NOMO-1 treated with dmso at 0.1 percent for 144 hours (cell line): ENCODE data around the gene MAP1LC3B.

Experiments
- DNase-seq: peaks from one replicate; lab custom pipeline; 2025; ENCODE audit not compliant: unreplicated experiment; lab: John Stamatoyannopoulos, UW

Gene MAP1LC3B

DNA sequence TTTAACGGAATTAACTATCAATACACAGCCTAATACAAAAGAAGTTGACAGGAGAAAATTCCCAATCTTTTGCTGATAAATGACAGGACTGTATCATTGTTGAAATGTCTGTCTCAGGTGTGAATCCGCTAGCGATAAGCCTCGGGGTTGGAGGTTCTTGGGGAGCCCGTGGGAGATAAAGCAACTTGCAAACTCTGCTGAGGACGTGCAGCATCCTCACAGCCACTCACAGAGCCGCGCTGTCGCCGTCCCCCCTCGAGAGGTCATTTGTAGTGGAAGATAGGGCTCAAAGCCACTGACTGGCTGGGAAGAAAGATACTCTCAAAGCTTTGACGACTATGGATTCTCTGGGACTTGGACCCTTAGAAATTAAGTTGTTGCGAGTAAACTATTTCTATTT lies 17.0 kb downstream of the MAP1LC3B start:
- no peak for DNase-seq

GRCh38 chr16:87409781-87410180 lies 17.6 kb downstream of the MAP1LC3B start:
- DNase-seq: no peak

DNA sequence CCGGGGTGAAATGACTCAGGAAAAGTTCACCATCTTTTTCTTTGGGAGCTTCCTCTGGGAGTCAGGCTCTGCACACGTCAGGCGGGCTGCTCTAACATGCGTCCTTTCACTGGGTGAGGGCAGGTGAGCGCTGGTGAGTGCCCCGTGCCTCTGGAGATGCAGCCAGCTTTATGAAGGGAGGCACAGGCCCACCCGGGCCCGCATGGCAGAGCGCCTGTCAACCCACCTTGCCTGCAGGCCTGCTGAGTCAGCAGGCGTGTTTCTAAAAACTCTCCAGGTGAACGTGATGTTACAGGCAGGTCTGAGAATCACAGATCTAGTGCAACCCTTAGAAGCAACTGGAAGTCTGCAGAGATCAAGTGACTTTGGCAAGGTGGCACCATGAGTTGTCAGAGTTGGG lies 18.4 kb downstream of the MAP1LC3B start:
- no peak for DNase-seq

DNA sequence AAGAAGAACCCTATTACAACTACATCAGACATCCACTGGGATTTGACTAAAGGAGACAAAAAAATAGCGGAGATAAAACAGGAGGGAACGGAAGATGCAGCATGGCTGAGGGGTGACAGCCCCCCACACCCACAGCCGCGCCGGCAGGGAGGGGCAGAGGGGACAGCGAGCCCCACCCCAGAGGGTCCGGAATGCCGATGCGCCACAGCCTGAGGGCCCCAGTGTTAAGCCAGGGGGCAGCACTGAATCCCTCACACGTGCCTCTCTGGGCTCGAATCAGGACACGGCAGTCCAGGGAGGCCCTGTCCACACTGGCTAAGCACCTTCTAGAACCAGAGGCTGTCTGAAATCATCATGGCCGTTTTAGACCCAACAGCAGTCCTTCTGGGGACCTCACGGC lies 18.8 kb downstream of the MAP1LC3B start:
- DNase-seq: no peak

DNA sequence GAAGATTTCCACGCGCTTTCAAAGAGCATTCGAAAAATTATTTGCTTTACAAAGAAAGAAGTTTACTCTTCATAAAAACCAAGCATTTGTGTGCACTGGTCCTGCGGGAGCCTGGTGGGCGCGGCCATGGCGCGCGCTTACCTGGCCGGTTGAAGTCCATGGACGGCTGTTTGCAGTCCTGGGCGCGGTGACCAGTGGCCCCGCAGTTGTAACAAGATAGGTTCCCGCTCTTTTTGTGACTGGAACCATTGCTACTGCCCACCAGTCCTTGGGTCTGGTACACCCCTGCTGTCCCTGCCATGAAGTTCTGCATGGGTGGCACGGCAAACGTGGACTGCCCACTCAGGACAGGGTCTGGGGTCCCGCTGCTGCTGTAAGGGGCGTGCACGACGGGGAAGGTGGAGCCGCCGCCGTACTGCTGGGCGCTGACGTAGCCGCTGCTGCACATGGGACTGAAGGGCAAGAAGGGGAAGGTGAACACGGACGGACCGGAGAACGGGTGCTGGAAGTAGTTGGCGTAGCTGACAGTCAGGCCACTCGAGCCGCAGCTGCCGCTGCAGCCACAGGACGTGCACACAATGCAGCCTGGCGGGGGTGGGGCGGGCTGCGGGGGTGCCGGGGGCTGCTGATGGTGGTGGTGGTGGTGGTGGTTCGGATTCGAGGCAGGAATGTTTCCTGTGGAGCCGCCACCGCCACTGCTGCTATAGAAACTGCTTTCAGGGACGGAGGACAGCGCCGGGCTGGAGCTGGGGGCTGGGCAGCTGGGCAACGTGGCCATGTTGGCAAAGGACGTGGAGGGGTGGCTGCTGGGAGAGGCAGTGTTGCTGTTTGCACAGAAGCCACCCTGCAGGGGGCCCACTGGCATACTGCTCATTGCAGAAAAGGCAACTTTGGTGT lies 19.5 kb downstream of the MAP1LC3B start:
- DNase-seq: no peak

- no peak for DNase-seq
These were observed 20.3 kb downstream of the MAP1LC3B start for GRCh38 chr16:87412371-87412995.

GRCh38 chr16:87412996-87413421 lies 20.9 kb downstream of the MAP1LC3B start:
- DNase-seq: no peak

GRCh38 chr16:87414251-87414680 lies 22.1 kb downstream of the MAP1LC3B start:
- DNase-seq: no peak

- no peak for DNase-seq
These were observed 23.3 kb downstream of the MAP1LC3B start for GRCh38 chr16:87415441-87415840.

- no peak for DNase-seq
These were observed 24.8 kb downstream of the MAP1LC3B start for GRCh38 chr16:87416826-87417527.

- DNase-seq: no peak
These were observed 25.4 kb downstream of the MAP1LC3B start for GRCh38 chr16:87417528-87417910.

DNA sequence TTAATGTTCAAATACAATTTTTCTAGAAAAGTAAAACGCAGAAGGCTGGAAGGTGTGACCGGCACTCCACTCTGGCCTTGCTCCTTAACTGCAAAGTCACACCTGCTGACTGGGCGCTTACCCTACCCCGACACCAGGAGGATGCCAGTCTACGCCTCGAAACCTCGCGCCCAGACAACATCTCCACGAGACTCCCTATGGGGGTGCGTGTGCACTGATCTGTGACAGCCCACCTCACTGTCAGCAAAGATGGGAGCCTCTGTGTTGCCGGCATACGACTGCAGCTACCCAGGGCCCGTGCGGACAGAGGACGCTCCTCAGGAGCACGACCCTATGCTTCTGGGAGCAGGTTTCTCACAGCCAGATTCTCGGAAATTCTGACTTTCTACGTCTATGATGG lies 26.1 kb downstream of the MAP1LC3B start:
- DNase-seq: no peak

DNA sequence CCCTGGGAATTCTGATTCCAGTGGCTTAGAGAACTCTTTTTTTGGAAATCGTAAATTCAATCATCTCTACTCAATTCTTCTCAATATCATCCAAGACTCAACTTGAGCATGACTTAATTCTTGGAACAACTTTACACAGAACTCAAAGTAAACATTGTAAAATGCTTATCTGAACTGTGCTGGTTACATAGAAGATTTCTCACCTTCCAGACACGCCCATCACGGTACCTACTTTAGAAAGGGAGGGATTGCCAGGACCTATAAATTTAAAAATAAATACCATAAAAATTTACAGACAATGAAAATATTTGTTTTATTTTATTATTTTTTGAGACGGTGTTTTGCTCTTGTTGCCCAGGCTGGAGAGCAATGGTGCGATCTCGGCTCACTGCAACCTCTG lies 26.5 kb downstream of the MAP1LC3B start:
- no peak for DNase-seq

GRCh38 chr16:87420026-87421002 lies 28.2 kb downstream of the MAP1LC3B start:
- no peak for DNase-seq

- DNase-seq: no peak
These were observed 29.1 kb downstream of the MAP1LC3B start for GRCh38 chr16:87421003-87421912.

DNA sequence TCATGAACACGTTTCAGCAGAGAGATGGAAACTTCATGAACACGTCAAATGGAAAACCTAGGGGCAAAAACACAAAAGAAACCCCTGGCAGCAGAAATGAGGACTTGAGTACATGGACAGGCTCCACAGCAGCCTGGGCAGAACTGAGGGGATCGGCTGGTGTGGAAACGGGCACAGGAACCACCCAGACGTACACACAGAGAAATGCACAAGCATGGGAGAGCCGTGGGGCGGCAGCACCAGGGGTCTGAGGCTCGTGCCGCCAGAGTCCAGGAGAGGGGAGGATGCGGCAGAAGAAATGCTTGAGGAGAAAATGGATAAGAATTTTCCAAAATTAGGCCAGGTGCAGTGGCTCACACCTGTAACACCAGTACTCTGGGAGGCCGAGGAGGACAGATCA lies 30.0 kb downstream of the MAP1LC3B start:
- DNase-seq: no peak

GRCh38 chr16:87423429-87423828 lies 31.3 kb downstream of the MAP1LC3B start:
- no peak for DNase-seq

DNA sequence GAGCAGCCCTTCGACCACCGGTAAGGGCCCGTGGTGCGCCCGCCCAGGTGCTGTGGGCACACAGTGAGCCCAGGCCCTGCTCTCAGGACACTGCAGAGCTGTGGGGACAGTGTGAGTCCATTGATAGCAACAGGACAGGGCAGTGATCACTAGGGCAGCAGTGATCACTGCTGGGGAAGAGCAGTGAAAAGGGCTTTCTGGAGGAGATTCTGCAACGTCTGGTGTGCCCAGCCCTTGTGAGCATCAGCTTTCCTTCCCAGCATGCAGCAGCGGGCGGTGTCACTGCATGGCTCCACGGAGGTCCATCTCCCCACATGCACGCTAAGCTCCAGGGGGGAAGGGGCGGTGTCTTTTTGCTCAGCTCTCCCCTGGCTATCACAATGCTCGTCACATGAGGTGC lies 32.1 kb downstream of the MAP1LC3B start:
- DNase-seq: no peak

DNA sequence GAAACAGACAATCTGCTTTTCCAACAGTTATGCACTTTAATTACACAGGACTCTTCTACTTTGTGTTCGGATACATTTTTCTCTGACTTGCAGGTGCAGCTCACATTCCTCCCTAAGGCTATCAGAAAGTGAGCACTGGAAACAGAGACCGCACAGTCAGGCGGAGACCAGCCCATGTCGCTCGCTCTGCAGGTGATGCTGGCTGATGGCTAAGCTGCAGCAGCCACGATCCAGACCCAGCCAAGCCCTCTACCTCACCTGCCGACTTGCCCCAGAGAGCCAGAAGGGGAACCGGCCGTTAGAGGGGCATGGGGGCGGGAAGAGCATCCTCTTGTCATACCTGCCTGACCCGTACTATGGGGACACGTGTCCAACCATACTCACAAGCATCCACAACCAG lies 33.8 kb downstream of the MAP1LC3B start:
- DNase-seq: no peak
